ENCODE results near the gene SIRT6. TPM values are rescaled to one million over a fixed set of nuclear protein-coding genes. Genes with fewer than 3 reads are reported as not detected.
"Not testable (repeated sequence)": the region's sequence is repeated elsewhere in the genome, so short reads cannot be mapped to it uniquely, and the experiment has no call there.

The SIRT6 gene
- total and polyA plus RNA-seq, 9 of the 15 experiments (the other 6 are each of a cell fraction or from before 2014, with no cell fraction given), result 1.4 to 41.1 (median 10.2) TPM

DNA sequence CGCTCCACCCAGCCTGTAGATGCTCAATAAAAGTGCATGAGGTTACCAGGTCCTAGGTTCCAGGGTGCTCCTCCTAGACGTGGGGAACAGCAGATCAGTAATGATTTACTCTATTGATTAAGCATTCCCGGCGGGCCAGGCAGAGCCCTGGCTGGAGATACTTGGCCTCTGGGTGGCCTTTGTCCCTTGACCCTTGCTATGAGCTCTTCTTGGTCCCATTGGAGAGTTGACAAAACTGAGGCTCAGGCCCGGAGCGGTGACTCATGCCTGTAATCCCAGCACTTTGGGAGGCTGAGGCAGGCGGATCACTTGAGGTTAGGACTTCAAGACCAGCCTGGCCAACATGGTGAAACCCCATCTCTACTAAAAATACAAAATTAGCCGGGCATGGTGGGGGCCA is 24.4 kb downstream of the SIRT6 start:
- H3K9ac ChIP-seq (ENCODE audit: insufficient read depth in 1 of 2, low read depth in 2 of 2, low read length in 2 of 2); FAIRE-seq; H4K20me1 ChIP-seq (replicated peaks; ENCODE audit: control insufficient read depth, insufficient read depth, low read length); H3K36me3 ChIP-seq (ENCODE audit: control insufficient read depth, insufficient read depth, low read length); ATAC-seq; H3K79me2 ChIP-seq (ENCODE audit: control insufficient read depth, insufficient read depth, low read length); H3K4me2 ChIP-seq (ENCODE audit: insufficient read depth, low read length); H2AFZ ChIP-seq (ENCODE audit: low read depth, low read length); POLR2A ChIA-PET; in situ Hi-C loops (cut with MboI); H3K9me1 ChIP-seq (ENCODE audit: control insufficient read depth, insufficient read depth, low read length); BruUV-seq (replicated peaks); DNase-seq (ENCODE audit: extremely low read depth in 1 of 4, low spot score in 3 of 4); H3K9me3 ChIP-seq (replicated peaks; ENCODE audit: control insufficient read depth, insufficient read depth, low read depth, low read length); H3K27ac ChIP-seq (ENCODE audit: extremely low read depth, low read depth, low read length); intact Hi-C loops (cut with micrococcal nuclease); H3K4me3 ChIP-seq; CTCF ChIA-PET (ENCODE audit: low intra/inter-chr PET ratio): not testable (repeated sequence)
- 10% methylated on average over 8 of the region's 8 CpGs for WGBS (ENCODE audit: insufficient coverage, low coverage, missing lambda C conversion rate)
- TF ChIP-seq NR2C1 (IDR thresholded peaks at IDR 0.05) (peak; percentile 16; the same call in 1 of the 2 replicates), NR2C1 (tag; IDR thresholded peaks at IDR 0.05) (peak; percentile 28; the same call in 1 of the 2 replicates)
- TF ChIP-seq, protein P1, sequence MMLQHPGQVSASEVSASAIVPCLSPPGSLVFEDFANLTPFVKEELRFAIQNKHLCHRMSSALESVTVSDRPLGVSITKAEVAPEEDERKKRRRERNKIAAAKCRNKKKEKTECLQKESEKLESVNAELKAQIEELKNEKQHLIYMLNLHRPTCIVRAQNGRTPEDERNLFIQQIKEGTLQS (IDR thresholded peaks at IDR 0.05), result peak; percentile 51
- TF ChIP-seq, protein P1 (CRISPR knock-in tag; conservative IDR thresholded peaks at IDR 0.05), result not testable (repeated sequence)
- H3K4me1 ChIP-seq (replicated peaks in 1 of 2; ENCODE audit: control insufficient read depth in 2 of 2, insufficient read depth in 2 of 2, low read length in 2 of 2), result peaks cover 2 to 15% of the 10 kb centered on the region in 2 experiments; a peak in 3 of 5 replicates
- H3K27me3 ChIP-seq (ENCODE audit: control insufficient read depth in 2 of 2, insufficient read depth in 2 of 2, low read length in 2 of 2), result peaks cover 11 to 30% of the 10 kb centered on the region in 2 experiments; a peak in 4 of 5 replicates

DNA sequence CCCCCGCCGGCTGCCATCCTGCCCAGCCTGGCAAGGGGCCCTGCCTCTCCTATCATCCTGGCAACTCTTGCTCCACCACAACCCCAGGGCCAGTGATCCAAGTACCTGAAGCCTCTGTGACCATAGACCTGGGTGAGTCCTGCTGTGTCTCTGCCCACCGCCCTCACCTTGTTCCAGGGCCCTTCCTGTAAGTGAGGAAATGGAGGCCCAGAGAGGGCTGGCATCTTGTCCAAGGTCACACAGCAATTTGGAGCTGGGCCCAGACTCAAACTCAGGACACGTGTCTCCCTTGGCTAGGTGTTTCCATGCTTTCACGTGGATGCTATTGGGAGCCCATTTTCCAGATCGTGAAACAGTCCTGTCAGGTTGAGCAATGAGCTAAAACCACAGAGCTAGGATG is 25.2 kb downstream of the SIRT6 start:
- DNase-seq (ENCODE audit: extremely low read depth in 1 of 4, low spot score in 3 of 4) (no peak), ATAC-seq (no peak), FAIRE-seq (no peak)
- peaks cover 11 to 30% of the 10 kb centered on the region in 2 experiments; a peak in 4 of 5 replicates for H3K27me3 ChIP-seq (ENCODE audit: control insufficient read depth in 2 of 2, insufficient read depth in 2 of 2, low read length in 2 of 2)
- H3K4me3 ChIP-seq, result no peak overlapping the region
- intact Hi-C loops (cut with micrococcal nuclease), result no loop called here
- no peaks in the 10 kb centered on the region for H3K36me3 ChIP-seq (ENCODE audit: control insufficient read depth, insufficient read depth, low read length)
- H3K27ac ChIP-seq (ENCODE audit: extremely low read depth, low read depth, low read length), result no peak overlapping the region
- no peaks in the 10 kb centered on the region for H3K79me2 ChIP-seq (ENCODE audit: control insufficient read depth, insufficient read depth, low read length)
- H3K9ac ChIP-seq (ENCODE audit: insufficient read depth in 1 of 2, low read depth in 2 of 2, low read length in 2 of 2), result no peak overlapping the region
- POLR2A ChIA-PET, result interaction anchor here (0.8 kb wide), 1 partner anchor 93 kb away, joined by 3 read pairs; no protein-coding TSS in a partner anchor
- in situ Hi-C loops (cut with MboI), result no loop called here
- H2AFZ ChIP-seq (ENCODE audit: low read depth, low read length), result no peak overlapping the region
- H4K20me1 ChIP-seq (replicated peaks; ENCODE audit: control insufficient read depth, insufficient read depth, low read length), result no peaks in the 10 kb centered on the region
- H3K9me1 ChIP-seq (ENCODE audit: control insufficient read depth, insufficient read depth, low read length), result no peaks in the 10 kb centered on the region
- no TSS peak for BruUV-seq (replicated peaks)
- H3K4me2 ChIP-seq (ENCODE audit: insufficient read depth, low read length), result no peak overlapping the region
- CTCF ChIA-PET (ENCODE audit: low intra/inter-chr PET ratio), result no interaction called here
- peaks cover 2 to 16% of the 10 kb centered on the region in 2 experiments; a peak in 3 of 5 replicates for H3K4me1 ChIP-seq (replicated peaks in 1 of 2; ENCODE audit: control insufficient read depth in 2 of 2, insufficient read depth in 2 of 2, low read length in 2 of 2)
- no peaks in the 10 kb centered on the region for H3K9me3 ChIP-seq (replicated peaks; ENCODE audit: control insufficient read depth, insufficient read depth, low read depth, low read length)
- WGBS (ENCODE audit: insufficient coverage, low coverage, missing lambda C conversion rate), result 4% methylated on average over 5 of the region's 6 CpGs
- TF ChIP-seq SAFB2 (IDR thresholded peaks at IDR 0.05; ENCODE audit: borderline replicate concordance, low read depth, low read length, severe bottlenecking), result no peak

Measured in K562 (cell line).